HG03432 (cell line): ENCODE measurements around the gene PCDH7.

Experiments
- ATAC-seq: cut with Tn5 transposase; IDR thresholded peaks from one replicate; pipeline ENCODE4 v1.9.1; 2021; ENCODE audit warnings: mild to moderate bottlenecking, moderate library complexity; ENCODE audit not compliant: unreplicated experiment

The PCDH7 gene, protein sequence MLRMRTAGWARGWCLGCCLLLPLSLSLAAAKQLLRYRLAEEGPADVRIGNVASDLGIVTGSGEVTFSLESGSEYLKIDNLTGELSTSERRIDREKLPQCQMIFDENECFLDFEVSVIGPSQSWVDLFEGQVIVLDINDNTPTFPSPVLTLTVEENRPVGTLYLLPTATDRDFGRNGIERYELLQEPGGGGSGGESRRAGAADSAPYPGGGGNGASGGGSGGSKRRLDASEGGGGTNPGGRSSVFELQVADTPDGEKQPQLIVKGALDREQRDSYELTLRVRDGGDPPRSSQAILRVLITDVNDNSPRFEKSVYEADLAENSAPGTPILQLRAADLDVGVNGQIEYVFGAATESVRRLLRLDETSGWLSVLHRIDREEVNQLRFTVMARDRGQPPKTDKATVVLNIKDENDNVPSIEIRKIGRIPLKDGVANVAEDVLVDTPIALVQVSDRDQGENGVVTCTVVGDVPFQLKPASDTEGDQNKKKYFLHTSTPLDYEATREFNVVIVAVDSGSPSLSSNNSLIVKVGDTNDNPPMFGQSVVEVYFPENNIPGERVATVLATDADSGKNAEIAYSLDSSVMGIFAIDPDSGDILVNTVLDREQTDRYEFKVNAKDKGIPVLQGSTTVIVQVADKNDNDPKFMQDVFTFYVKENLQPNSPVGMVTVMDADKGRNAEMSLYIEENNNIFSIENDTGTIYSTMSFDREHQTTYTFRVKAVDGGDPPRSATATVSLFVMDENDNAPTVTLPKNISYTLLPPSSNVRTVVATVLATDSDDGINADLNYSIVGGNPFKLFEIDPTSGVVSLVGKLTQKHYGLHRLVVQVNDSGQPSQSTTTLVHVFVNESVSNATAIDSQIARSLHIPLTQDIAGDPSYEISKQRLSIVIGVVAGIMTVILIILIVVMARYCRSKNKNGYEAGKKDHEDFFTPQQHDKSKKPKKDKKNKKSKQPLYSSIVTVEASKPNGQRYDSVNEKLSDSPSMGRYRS (N-terminal part only)

GRCh38 chr4:30720021-30720660, at the start of gene PCDH7:
TSS of gene PCDH7 (plus strand) at chr4:30720369. CDS start at chr4:30721423, 1,054 bp downstream.
- no peak for ATAC-seq

DNA sequence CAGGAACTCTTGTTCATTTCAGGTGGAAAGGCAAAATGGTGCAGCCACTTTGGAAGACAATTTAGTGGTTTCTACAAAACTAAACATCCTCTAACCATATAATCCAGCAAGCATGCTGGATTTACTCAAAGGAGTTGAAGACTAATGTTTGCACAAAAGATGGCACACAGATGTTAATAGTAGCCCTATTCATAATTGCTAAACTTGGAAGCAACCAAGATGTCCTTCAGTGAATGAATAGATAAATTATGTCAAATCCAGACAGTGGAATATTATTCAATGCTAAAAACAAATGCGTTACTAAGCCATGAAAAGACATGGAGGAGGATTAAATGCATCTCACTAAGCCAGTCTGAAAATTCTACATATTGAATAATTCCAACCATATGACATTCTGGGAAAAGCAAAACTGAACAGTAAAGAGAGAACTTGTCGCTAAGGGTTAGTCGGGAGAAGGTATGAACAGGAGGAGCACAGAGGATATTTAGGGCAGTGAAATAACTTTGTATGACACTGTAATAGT, 48.2 kb upstream of the PCDH7 start:
- no peak for ATAC-seq

- ATAC-seq: no peak
Observed at GRCh38 chr4:30696191-30696590, 24.0 kb upstream of the PCDH7 start.

GRCh38 chr4:30714408-30715031, 5.6 kb upstream of the PCDH7 start:
- ATAC-seq: peak; percentile 28

DNA sequence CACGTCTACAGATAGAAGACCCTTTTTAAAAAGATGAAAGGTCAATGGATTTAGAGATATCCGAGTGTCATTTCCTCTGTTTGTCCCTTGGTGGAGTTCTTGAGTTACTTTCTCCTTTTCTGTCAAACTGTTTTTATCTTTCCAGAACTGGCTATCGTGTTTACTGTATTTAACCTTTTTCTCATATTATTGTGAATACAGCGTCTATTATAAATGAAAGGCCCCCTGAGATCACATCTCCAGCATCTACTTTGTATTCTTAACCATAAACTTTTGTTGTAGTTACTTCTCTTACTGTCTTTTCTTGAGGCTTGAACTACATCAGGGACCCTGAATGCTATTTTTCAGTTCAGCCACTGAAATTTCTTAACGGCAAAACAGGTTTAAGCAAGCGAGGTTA, 4.0 kb upstream of the PCDH7 start:
- no peak for ATAC-seq

DNA sequence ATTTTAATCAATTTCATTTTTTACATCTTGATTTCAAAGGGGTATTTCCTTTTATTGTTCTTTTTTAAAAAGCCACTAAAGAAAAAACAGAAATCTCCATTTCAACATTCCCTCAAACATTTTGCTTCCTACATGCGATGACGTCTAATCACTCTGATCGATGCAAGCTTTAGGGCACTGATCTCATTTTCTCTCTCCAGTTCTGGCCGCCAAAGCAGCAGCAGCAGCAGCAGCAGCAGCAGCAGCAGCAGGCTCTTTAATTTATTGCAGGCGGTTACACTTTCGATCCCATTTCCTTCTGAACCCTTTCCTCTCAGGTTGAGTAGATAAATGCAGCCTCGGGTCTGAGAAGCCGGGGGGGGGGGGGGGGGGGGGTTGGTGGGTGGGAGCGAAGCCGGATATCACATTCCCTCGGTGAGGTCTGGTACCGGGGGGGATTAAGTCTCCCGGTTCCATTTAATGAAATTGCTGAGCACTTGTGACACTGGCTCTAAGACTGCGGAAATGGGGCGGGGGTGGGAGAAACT, 3.4 kb upstream of the PCDH7 start:
- peak; percentile 16 for ATAC-seq

- ATAC-seq: peak; percentile 46
Observed at GRCh38 chr4:30717208-30718020, 2.8 kb upstream of the PCDH7 start.

DNA sequence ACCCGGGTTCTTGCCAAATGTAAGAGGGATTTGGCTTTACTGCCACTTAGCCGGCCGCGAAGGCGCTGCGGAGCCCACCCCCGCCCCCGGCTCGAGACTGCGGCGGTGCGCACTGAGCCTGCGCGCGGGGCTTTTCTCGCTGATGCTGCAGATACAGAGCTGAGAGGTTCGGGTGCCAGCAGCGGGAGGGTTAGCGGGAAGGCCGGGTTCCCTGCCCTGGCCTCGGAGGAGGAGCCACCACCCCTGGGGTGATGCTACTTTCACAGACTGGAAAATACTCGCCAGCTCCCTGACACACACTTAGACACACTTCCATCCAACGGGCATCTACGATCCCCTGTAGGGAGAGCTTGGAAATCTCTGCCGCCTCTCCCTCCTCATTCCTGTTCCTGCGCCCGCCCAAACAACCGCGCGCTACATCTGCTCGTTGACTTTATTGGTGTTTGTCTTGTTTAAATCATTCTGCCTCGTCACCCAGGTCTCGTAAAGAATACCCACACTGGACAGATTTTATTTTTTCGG, 2.1 kb upstream of the PCDH7 start:
- no peak for ATAC-seq

- no peak for ATAC-seq
Observed at GRCh38 chr4:30718641-30719453, 1.3 kb upstream of the PCDH7 start.

DNA sequence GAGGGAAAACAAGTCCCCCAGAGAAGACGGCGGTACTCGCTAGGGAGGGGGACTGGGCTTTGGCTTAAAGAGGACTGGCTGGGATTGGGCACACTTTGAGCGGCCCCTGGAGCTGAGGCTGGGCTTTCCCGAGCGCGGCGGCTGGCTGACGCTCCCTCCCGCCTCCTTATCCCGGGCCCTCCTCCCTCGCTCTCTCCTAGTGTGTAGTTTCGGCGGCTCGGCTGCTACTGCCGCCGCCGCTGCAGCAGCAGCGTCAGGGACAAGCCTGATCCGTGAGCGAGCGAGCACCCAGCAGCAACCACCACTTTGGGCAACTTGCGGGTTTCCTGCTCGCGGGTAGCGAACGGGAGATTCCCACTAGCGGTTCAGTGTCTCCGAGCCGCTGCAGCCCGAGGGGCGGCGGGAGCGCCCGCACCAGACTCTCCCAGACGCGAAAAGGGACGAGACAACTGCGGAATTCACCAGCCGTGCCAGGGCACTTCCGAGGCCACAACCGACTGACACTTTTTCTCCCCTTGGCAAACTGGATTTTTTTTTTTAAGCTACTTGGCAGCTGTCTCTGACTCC, 632 bp upstream of the PCDH7 start:
- no peak for ATAC-seq

- ATAC-seq: no peak
Observed at GRCh38 chr4:30720661-30721184, 554 bp downstream of the PCDH7 start.

DNA sequence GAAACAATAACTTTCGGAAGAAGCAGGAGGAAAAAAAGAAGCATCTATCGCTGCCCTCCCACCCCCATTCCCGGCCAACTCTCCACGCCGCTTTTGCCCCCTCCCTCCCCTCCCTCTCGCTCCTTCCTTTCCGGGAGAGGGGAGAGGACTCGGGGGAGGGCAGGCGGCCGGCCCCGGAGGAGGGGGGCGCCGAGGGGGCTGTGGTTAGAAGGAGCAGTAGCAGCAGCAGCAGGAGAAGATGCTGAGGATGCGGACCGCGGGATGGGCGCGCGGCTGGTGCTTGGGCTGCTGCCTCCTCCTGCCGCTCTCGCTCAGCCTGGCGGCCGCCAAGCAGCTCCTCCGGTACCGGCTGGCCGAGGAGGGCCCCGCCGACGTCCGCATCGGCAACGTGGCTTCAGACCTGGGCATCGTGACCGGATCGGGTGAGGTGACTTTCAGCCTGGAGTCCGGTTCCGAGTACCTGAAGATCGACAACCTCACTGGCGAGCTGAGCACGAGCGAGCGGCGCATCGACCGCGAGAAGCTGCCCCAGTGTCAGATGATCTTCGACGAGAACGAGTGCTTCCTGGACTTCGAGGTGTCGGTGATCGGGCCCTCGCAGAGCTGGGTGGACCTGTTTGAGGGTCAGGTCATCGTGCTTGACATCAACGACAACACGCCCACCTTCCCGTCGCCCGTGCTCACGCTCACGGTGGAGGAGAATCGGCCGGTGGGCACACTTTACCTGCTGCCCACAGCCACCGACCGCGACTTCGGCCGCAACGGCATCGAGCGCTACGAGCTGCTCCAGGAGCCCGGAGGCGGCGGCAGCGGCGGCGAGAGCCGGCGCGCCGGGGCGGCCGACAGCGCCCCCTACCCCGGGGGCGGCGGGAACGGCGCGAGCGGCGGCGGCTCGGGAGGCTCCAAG, 1.3 kb downstream of the PCDH7 start:
- no peak for ATAC-seq

DNA sequence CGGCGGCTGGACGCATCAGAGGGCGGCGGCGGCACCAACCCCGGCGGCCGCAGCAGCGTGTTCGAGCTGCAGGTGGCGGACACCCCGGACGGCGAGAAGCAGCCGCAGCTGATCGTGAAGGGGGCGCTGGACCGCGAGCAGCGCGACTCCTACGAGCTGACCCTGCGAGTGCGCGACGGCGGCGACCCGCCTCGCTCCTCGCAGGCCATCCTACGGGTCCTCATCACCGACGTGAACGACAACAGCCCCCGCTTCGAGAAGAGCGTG, 1.9 kb downstream of the PCDH7 start:
- ATAC-seq: no peak

GRCh38 chr4:30722359-30723200, 2.4 kb downstream of the PCDH7 start:
- no peak for ATAC-seq

DNA sequence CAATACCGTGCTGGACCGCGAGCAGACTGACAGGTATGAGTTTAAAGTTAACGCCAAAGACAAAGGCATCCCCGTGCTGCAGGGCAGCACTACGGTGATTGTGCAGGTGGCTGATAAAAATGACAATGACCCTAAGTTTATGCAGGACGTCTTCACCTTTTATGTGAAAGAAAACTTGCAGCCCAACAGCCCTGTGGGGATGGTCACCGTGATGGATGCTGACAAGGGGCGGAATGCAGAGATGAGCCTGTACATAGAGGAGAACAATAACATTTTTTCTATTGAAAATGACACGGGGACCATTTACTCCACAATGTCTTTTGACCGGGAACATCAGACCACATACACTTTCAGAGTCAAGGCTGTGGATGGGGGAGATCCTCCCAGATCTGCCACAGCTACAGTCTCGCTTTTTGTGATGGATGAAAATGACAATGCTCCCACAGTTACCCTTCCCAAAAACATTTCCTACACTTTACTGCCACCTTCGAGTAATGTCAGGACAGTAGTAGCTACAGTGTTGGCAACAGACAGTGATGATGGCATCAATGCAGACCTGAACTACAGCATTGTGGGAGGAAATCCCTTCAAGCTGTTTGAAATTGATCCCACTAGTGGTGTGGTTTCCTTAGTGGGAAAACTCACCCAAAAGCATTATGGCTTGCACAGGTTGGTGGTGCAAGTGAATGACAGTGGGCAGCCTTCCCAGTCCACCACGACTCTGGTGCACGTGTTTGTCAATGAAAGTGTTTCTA, 3.2 kb downstream of the PCDH7 start:
- ATAC-seq: no peak
